Amniotic epithelial cell (primary cell): ENCODE measurements around the gene ACTR10.

Experiments used
- DNase-seq: peaks from one replicate; pipeline ENCODE4 v3.0.0-alpha.2; 2010; ENCODE audit warnings: low read depth

Gene ACTR10

GRCh38 chr14:58199726-58200479 lies at the start of gene ACTR10:
Gene ACTR10 (plus strand): TSS chr14:58200149. CDS start chr14:58200218, 69 bp downstream.
- DNase-seq, result peak; percentile 58

GRCh38 chr14:58150243-58150805 lies 49.6 kb upstream of the ACTR10 start:
- DNase-seq, result no peak

- DNase-seq, result peak; percentile 25
Observed at GRCh38 chr14:58151133-58152013, 48.6 kb upstream of the ACTR10 start.

DNA sequence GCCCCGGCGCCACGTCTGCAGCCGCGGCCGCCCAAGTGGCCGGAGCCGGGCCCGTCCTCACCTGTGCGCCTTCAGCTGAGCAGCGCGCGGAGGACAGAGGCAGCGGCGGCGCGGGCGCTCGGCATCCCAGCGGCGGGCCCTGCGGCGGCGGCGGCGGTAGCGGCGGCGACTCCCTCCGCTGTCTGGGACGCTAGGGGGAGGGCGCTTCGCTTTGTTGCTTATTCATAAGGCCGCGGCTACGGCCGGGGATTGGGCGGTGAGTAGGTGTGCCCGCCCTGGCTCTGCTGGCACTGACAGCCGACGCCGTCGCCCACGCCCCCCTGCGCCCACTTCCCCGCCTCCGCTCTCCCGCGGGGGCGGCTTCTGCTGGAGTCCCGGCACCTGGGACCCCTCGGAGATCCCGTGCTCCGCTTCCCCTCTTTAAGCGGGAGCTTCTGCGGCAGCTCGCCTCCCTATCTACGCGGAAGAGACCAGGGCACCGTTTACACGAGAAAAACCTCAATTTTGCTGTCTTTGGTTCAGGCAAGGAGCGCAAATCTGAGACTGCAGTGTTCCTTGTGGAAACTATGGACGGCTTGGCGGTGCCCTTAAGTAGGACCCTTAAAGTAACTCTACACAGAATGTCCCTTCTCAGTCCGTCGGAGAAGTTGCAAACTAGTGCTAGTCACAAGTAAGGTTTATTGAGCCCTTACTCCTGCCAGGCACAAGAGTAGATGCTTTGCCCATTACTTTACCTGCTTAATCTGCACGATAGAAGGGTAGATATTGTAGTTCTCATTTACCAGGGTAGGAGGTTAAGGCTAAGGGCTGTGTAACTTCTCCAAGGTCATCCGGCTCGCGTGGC lies 47.7 kb upstream of the ACTR10 start, which contains the start of gene ARMH4:
ARMH4 (minus strand) TSS at position 200 of the 844 bp plus-strand sequence. CDS start 12,855 bp downstream, outside the sequence.
- peak; percentile 70 for DNase-seq

GRCh38 chr14:58160561-58160960 lies 39.4 kb upstream of the ACTR10 start:
- DNase-seq, result no peak

DNA sequence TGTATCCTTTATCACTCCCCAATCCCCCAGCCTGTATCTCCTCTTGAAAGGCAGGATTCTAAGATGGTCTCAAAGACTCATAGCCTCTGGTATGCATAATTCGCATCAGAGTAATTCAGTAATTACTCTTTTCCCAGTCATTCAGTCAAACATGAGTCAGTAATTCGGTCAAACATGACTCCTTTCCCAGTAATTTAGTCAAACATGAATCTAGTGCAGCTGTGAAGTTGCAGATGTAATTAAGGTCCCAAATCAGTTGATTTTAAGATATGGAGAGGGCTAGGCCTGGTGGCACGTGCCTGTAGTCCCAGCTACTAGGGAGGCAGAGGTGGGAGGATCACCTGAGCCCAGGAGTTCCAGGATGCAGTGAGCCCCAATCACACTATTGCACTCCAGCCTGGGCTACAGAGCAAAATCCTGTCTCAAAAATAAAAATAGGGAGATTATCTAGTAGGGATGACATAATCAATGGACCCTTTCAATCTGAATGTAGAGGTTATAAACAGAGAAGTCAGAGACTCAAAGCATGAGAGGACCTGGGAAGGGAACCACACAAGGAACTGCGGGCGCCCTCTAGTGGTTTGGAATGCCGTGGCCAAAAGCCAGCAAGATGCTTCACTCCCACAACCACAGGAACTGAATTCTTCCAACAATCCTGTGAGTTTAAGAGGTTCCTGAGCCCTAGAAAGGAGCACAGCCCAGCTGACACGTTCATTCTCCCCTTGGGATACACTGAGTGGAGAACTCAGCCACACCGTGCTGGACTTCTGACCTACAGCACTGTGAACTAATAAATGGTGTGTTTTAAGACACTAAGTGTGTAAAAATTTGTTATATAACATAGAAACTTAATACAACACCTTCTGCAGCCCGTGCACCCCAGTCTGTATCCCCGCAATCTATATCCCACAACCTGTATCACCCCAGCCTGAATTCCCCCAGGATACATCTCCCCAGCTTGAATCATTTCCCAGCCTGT lies 33.7 kb upstream of the ACTR10 start:
- peak; percentile 74 for DNase-seq

DNA sequence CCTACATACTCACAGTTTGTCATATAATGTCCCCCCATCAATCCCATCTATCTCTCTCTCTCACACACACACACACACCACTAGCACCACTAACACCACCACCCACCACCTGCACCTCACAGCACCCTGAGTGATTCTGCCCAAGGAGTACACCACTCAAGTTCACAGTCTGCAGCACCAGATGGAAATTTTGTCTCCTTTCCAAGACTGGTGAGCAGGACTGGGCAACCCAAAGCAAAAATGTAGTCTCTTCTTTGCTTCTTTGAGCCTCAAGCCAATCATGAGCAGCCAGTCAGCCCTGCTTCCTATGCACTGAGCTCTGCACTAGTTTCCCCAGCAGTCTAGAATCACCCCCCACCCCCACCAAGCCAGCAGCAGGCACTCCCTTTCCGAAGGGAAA lies 32.9 kb upstream of the ACTR10 start:
- no peak for DNase-seq

- no peak for DNase-seq
Observed at GRCh38 chr14:58167891-58168290, 32.1 kb upstream of the ACTR10 start.

- DNase-seq, result peak; percentile 78
Observed at GRCh38 chr14:58171090-58171489, 28.9 kb upstream of the ACTR10 start.

GRCh38 chr14:58177125-58177524 lies 22.8 kb upstream of the ACTR10 start:
- DNase-seq, result no peak

DNA sequence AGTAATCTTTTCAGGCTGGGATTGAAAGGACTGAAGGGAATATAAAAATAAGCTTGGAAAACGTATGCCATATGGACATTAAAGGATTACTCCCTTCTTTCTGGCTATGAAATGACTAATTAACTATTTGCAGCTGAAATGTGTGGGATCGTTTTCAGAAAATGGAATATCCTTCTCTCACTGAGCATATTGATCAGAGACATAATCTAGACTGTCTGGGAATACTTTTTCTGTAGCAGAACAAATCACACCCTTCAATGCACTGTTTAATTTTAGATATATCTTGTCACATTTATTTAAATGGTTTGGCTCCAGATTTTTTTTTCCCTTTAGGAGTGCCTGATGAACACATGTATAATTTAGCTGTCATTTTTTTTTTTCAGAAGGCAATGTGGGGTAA lies 10.8 kb upstream of the ACTR10 start:
- DNase-seq, result no peak

DNA sequence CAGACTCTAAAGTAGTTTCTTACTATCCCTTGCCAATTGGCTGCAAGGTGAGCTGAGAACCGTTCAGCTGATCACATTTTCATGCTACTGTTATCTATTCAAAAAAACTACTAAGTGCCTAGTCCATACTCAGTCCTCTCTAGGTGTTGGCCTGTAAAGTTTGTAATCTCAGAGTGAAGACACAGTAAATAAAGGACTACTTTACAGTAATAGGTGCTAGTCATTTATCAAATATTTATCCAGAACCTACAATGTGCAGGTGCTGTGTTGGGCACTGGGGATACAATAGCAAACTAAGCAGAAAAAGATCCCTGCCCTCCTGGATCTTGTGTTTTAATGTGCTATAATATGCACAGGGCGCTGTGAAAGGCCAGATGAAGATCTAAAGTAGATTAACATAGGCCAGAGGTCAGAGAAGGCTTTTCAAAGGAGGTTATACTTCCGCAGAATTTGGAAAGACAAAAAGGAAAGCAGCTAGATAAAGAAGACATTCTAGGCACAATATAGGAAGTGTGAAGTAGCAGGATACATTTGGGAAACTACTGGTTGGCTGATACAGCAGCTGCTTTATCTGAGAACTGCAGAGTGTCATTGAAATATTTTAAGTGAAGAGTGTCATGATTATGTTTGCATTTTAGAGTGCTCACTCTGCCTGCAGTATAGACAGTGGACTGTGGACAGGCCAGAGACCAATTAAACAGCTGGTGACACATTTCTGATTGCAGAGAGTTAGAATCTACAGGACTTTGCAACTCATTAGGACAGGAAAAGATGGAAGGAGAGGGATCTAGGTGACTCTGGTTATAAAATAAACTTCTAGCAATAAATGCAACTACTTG lies 8.0 kb upstream of the ACTR10 start:
- DNase-seq, result no peak

GRCh38 chr14:58193542-58193941 lies 6.4 kb upstream of the ACTR10 start:
- no peak for DNase-seq

- no peak for DNase-seq
Observed at GRCh38 chr14:58196198-58196597, 3.8 kb upstream of the ACTR10 start.

DNA sequence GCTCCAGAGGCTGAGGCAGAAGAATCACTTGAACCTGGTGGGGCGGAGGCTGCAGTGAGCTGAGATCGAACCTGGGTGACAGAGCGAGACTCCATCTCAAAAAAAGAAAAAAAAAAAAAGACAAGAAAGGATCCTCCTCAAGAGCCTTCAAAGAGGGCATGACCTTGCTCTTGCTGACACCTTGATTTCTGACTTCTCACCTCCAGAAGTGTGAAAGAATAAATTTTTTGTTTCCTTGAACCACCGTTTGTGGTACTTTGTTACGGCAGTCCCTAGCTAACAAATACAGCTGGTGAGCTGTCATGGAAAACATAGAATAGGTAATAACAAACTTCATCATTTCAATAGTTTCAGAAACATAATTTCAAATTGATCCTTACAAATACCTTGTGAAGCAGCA lies 1.9 kb upstream of the ACTR10 start:
- DNase-seq, result no peak

DNA sequence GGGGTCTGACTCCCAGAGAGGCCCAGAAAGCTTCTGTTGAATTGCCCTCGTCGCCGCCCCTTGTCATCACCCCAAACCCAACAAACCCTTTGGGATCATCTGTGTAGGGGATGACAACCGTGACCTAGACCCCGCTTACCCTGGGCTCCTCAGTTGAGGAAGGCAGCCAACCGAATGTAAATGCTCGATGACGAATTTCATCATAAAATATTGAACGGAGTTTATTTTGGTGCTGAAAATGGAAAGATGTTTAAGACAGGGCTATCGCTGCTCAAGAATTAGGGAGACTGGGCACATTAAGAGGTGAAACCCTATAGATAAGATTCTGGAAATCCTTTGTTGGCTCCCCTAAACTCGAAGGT lies 512 bp downstream of the ACTR10 start:
- DNase-seq, result no peak

GRCh38 chr14:58200846-58201245 lies 897 bp downstream of the ACTR10 start:
- no peak for DNase-seq

GRCh38 chr14:58213176-58213575 lies 13.2 kb downstream of the ACTR10 start:
- no peak for DNase-seq

DNA sequence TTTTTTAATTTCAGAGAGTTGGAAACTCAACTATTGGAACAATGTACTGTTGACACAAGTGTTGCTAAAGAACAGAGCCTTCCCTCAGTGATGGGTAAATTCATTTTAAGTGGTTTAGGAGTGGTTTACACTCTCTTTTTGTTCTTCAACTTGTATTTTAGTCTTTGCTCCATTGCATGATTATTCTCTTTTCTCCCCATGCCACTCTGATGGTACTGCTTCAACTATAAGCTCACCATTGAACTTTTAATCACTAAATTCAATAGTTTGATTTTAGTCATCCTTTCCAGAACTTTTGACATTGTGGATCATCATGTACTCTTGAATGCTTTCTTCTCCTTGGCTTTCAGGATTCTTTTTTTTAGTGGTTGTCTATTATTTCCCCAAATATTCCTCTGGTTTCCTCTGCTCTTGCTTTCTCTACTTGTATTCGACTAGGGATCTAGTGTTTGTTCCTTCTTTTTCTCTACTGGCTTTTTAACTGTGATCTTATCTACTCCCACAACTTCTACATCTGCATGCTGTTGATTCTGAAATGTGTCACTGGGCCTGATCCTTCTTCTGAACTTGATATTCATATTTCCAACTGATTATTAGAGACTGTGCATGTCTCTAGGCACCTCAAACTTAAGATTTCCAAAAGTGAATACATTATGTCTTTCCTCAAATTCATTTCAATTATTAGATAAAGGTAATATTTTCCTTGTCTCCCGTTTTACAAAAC lies 15.4 kb downstream of the ACTR10 start:
- no peak for DNase-seq
